WERI-Rb-1 (cell line): ENCODE data around the gene SLC16A13.

Experiments used
- DNase-seq: peaks from one replicate; pipeline ENCODE4 v3.0.0-alpha.2; 2020
- H3K27ac ChIP-seq: fragments of 250-450 bp; sonication (Bioruptor Pico); 2 replicates; pipeline ENCODE4 v1.5.1; 2020; ENCODE audit warnings: mild to moderate bottlenecking, moderate library complexity
- H3K27me3 ChIP-seq: fragments of 250-450 bp; sonication (Bioruptor Pico); 2 replicates; pipeline ENCODE4 v1.5.1; 2021; ENCODE audit warnings: mild to moderate bottlenecking, low read depth, moderate library complexity; ENCODE audit not compliant: insufficient read depth, severe bottlenecking
- H3K36me3 ChIP-seq: fragments of 250-450 bp; sonication (Bioruptor Pico); 2 replicates; pipeline ENCODE4 v1.5.1; 2020; ENCODE audit warnings: mild to moderate bottlenecking, moderate library complexity
- H3K4me3 ChIP-seq: 2 replicates; pipeline ENCODE4 v1.5.1; 2011; ENCODE audit warnings: low read depth, mild to moderate bottlenecking, control low read depth, low read length
- H3K9me3 ChIP-seq: fragments of 250-450 bp; sonication (Bioruptor Pico); 2 replicates; pipeline ENCODE4 v1.5.1; 2021; ENCODE audit warnings: mild to moderate bottlenecking, moderate library complexity; ENCODE audit not compliant: severe bottlenecking
- TF ChIP-seq, protein P1 (sequence below): IDR thresholded peaks from 2 replicates; pipeline ENCODE4 v1.5.1; 2011; ENCODE audit warnings: low read depth, mild to moderate bottlenecking, control low read depth, inconsistent platforms, low read length

The SLC16A13 gene

DNA sequence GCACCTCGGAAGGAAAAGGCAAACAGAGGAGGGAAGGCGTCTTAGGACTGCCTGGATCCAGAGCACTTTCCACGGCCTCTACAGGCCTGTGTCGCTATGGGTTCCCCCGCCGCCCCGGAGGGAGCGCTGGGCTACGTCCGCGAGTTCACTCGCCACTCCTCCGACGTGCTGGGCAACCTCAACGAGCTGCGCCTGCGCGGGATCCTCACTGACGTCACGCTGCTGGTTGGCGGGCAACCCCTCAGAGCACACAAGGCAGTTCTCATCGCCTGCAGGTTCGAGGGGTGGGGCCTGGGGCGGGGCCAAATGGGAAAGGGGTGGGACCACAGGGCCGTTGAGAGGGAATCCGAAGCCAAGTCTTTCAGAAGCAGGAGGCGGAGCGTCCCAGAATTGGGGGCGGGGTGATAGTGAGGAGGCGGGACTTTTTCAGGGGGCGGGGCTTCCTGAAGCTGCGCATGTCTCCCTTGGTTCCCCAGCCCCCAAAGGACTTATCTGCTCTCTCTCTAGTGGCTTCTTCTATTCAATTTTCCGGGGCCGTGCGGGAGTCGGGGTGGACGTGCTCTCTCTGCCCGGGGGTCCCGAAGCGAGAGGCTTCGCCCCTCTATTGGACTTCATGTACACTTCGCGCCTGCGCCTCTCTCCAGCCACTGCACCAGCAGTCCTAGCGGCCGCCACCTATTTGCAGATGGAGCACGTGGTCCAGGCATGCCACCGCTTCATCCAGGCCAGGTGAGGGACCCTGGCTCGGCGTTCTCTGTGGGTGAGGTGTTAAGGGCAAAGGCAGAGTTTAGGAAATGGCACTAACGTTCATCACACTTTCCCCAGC, 12.0 kb upstream of the SLC16A13 start:
- no peaks in the 10 kb centered on the region for H3K27me3 ChIP-seq
- peak overlapping the region; percentile 59 for H3K27ac ChIP-seq
- DNase-seq, result peak; percentile 89
- TF ChIP-seq, protein P1, sequence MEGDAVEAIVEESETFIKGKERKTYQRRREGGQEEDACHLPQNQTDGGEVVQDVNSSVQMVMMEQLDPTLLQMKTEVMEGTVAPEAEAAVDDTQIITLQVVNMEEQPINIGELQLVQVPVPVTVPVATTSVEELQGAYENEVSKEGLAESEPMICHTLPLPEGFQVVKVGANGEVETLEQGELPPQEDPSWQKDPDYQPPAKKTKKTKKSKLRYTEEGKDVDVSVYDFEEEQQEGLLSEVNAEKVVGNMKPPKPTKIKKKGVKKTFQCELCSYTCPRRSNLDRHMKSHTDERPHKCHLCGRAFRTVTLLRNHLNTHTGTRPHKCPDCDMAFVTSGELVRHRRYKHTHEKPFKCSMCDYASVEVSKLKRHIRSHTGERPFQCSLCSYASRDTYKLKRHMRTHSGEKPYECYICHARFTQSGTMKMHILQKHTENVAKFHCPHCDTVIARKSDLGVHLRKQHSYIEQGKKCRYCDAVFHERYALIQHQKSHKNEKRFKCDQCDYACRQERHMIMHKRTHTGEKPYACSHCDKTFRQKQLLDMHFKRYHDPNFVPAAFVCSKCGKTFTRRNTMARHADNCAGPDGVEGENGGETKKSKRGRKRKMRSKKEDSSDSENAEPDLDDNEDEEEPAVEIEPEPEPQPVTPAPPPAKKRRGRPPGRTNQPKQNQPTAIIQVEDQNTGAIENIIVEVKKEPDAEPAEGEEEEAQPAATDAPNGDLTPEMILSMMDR, result no peak
- H3K9me3 ChIP-seq, result no peaks in the 10 kb centered on the region
- peak overlapping the region; percentile 46 for H3K4me3 ChIP-seq
- no peaks in the 10 kb centered on the region; the same call in 1 of the 2 replicates for H3K36me3 ChIP-seq

DNA sequence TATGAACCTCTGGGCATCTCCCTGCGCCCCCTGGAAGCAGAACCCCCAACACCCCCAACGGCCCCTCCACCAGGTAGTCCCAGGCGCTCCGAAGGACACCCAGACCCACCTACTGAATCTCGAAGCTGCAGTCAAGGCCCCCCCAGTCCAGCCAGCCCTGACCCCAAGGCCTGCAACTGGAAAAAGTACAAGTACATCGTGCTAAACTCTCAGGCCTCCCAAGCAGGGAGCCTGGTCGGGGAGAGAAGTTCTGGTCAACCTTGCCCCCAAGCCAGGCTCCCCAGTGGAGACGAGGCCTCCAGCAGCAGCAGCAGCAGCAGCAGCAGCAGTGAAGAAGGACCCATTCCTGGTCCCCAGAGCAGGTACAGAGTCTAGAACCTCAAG, 11.4 kb upstream of the SLC16A13 start:
- Histone ChIP-seq H3K27me3 (no peaks in the 10 kb centered on the region), H3K4me3 (no peak overlapping the region), H3K9me3 (no peaks in the 10 kb centered on the region), H3K27ac (no peak overlapping the region), H3K36me3 (no peaks in the 10 kb centered on the region; the same call in 1 of the 2 replicates)
- TF ChIP-seq, protein P1, result no peak
- DNase-seq, result no peak

DNA sequence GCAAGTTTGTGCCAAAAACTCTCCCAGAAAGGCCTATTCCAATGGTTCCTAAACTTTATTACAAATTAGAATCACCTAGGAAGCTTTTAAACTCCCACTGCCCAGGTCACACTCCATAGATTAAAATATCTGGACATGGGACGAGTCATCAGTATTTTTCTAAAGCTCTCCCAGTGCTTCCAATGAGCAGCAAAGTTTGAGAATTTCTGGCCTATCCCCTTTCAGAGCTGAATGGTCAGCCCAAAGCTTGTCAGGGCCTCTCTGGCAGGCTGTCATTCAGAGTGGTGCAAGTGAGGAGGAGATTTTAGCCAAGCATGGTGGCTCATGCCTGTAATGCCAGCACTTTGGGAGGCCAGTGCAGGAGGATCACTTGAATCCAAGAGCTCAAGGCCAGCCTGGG, 10.6 kb upstream of the SLC16A13 start:
- Histone ChIP-seq H3K27me3 (no peaks in the 10 kb centered on the region), H3K9me3 (no peaks in the 10 kb centered on the region), H3K36me3 (no peaks in the 10 kb centered on the region; the same call in 1 of the 2 replicates), H3K27ac (no peak overlapping the region), H3K4me3 (no peak overlapping the region)
- TF ChIP-seq, protein P1, result no peak
- no peak for DNase-seq

DNA sequence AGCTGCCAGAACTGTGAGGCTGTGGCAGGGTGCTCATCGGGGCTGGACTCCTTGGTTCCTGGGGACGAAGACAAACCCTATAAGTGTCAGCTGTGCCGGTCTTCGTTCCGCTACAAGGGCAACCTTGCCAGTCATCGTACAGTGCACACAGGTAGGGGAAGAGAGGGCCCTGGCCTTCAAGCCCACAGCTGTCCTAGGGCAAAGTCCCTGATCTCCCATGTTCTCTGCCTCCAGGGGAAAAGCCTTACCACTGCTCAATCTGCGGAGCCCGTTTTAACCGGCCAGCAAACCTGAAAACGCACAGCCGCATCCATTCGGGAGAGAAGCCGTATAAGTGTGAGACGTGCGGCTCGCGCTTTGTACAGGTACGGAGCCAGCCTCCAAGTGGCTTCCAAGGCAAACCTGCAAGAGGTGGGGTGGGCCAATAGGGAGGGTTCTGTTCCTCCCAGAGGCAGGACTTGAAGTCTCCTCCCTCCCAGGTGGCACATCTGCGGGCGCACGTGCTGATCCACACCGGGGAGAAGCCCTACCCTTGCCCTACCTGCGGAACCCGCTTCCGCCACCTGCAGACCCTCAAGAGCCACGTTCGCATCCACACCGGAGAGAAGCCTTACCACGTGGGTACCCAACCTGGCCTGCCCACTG, 9.2 kb upstream of the SLC16A13 start:
- DNase-seq, result no peak
- H3K9me3 ChIP-seq, result no peaks in the 10 kb centered on the region
- H3K4me3 ChIP-seq, result no peak overlapping the region
- no peaks in the 10 kb centered on the region for H3K27me3 ChIP-seq
- no peaks in the 10 kb centered on the region; the same call in 1 of the 2 replicates for H3K36me3 ChIP-seq
- TF ChIP-seq, protein P1, result no peak
- no peak overlapping the region for H3K27ac ChIP-seq

DNA sequence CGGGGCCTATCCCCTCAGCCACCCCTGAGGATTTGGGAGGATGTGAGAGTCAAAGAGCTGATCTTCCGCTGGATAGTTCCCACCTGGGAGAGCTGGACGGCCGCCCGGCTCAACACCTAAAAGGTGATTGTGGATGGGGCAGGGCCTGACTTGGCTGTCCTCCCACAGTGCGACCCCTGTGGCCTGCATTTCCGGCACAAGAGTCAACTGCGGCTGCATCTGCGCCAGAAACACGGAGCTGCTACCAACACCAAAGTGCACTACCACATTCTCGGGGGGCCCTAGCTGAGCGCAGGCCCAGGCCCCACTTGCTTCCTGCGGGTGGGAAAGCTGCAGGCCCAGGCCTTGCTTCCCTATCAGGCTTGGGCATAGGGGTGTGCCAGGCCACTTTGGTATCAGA, 8.5 kb upstream of the SLC16A13 start:
- TF ChIP-seq, protein P1, result no peak
- Histone ChIP-seq H3K27ac (no peak overlapping the region), H3K36me3 (no peaks in the 10 kb centered on the region; the same call in 1 of the 2 replicates), H3K4me3 (no peak overlapping the region), H3K27me3 (no peaks in the 10 kb centered on the region), H3K9me3 (no peaks in the 10 kb centered on the region)
- no peak for DNase-seq
